ENCODE results near the gene CREB3.

DNA sequence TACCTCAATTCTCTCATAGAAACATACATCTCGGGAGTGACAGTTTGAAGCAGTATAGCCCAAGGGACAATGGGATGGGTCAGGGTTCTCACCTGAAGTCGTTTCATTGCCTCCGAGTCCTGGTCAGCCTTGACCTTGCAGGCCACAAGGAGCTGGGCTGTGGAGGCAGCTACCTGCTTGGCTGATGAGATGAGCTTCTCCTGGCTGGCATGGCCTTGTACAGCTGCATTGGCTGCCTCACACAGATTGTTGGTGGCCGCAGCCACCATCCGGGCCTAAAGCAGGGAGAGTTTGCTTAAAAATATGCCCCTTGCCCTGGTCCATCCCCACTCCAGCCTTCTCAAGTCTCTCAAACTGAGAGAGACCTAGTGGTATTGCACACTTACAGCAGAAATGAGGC is 34.2 kb upstream of the CREB3 start:
- no peak for TF ChIP-seq POLR2A (IDR thresholded peaks at IDR 0.05)
- TF ChIP-seq, protein P1, sequence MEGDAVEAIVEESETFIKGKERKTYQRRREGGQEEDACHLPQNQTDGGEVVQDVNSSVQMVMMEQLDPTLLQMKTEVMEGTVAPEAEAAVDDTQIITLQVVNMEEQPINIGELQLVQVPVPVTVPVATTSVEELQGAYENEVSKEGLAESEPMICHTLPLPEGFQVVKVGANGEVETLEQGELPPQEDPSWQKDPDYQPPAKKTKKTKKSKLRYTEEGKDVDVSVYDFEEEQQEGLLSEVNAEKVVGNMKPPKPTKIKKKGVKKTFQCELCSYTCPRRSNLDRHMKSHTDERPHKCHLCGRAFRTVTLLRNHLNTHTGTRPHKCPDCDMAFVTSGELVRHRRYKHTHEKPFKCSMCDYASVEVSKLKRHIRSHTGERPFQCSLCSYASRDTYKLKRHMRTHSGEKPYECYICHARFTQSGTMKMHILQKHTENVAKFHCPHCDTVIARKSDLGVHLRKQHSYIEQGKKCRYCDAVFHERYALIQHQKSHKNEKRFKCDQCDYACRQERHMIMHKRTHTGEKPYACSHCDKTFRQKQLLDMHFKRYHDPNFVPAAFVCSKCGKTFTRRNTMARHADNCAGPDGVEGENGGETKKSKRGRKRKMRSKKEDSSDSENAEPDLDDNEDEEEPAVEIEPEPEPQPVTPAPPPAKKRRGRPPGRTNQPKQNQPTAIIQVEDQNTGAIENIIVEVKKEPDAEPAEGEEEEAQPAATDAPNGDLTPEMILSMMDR (IDR thresholded peaks at IDR 0.05) = no peak

Data from adrenal gland (tissue), 5 donors.